GM23338 (cell line): Measurements from ENCODE around the gene FITM2. TPM values are rescaled to one million over a fixed set of nuclear protein-coding genes. Genes with fewer than 3 reads are reported as not detected.

Experiments
- ATAC-seq: fragments of 200-7000 bp; cut with Tn5 transposase; 3 replicates; pipeline ENCODE4 v1.9.1; 2020
- DNase-seq: peaks from one replicate; pipeline ENCODE4 v3.0.0-alpha.2; 2015; ENCODE audit warnings: low spot score
- H2AFZ ChIP-seq: fragments of 200-600 bp; sonication (generic); 2 replicates; pipeline ENCODE4 v1.8.0; 2016; ENCODE audit warnings: antibody characterized with exemption, mild to moderate bottlenecking, moderate library complexity
- H3F3A ChIP-seq: fragments of 200-600 bp; sonication (generic); replicated peaks from 2 replicates; pipeline ENCODE4 v1.8.0; 2017; ENCODE audit warnings: antibody characterized with exemption, mixed run types, low read depth
- H3K27ac ChIP-seq: fragments of 200-600 bp; sonication (generic); 2 replicates; pipeline ENCODE4 v1.6.1; 2016; ENCODE audit warnings: low read depth
- H3K27me3 ChIP-seq: fragments of 200-600 bp; sonication (generic); 2 replicates; pipeline ENCODE4 v1.8.0; 2016; ENCODE audit warnings: mild to moderate bottlenecking, mixed run types, moderate library complexity; ENCODE audit not compliant: insufficient read depth
- H3K36me3 ChIP-seq: fragments of 200-600 bp; sonication (generic); 2 replicates; pipeline ENCODE4 v1.8.0; 2016; ENCODE audit warnings: mild to moderate bottlenecking; ENCODE audit not compliant: insufficient read depth
- H3K4me1 ChIP-seq: fragments of 200-600 bp; sonication (generic); 2 replicates; pipeline ENCODE4 v1.8.0; 2016; ENCODE audit warnings: mild to moderate bottlenecking, moderate library complexity; ENCODE audit not compliant: insufficient read depth
- H3K4me2 ChIP-seq: fragments of 200-600 bp; sonication (generic); 2 replicates; pipeline ENCODE4 v1.7.1; 2017; ENCODE audit warnings: mixed run types
- H3K4me3 ChIP-seq: fragments of 200-600 bp; sonication (generic); 2 replicates; pipeline ENCODE4 v1.6.1; 2016; ENCODE audit warnings: mixed run types
- H3K79me2 ChIP-seq: fragments of 200-600 bp; sonication (generic); replicated peaks from 2 replicates; pipeline ENCODE4 v1.8.0; 2017; ENCODE audit warnings: mild to moderate bottlenecking; ENCODE audit not compliant: insufficient read depth
- H3K9me2 ChIP-seq: fragments of 200-600 bp; sonication (generic); 2 replicates; pipeline ENCODE4 v1.8.0; 2017; ENCODE audit not compliant: insufficient read depth
- H4K20me1 ChIP-seq: fragments of 200-600 bp; sonication (generic); replicated peaks from 2 replicates; pipeline ENCODE4 v1.8.0; 2017; ENCODE audit warnings: mild to moderate bottlenecking; ENCODE audit not compliant: insufficient read depth
- H3K27ac Mint-ChIP-seq: 2 replicates; pipeline ENCODE4 v1.8.0; 2020; ENCODE audit warnings: inconsistent platforms, mild to moderate bottlenecking, moderate library complexity, mixed read lengths
- H3K27me3 Mint-ChIP-seq: 3 replicates; pipeline ENCODE4 v1.8.0; 2022; ENCODE audit warnings: low read depth, mild to moderate bottlenecking, moderate library complexity, mixed read lengths, inconsistent platforms; ENCODE audit not compliant: insufficient read depth, poor library complexity
- H3K36me3 Mint-ChIP-seq: 3 replicates; pipeline ENCODE4 v1.8.0; 2021; ENCODE audit warnings: low read depth, mild to moderate bottlenecking, inconsistent platforms, moderate library complexity, mixed read lengths
- H3K4me1 Mint-ChIP-seq: 3 replicates; pipeline ENCODE4 v1.8.0; 2020; ENCODE audit warnings: mild to moderate bottlenecking, inconsistent platforms, mixed read lengths
- H3K4me3 Mint-ChIP-seq: 3 replicates; pipeline ENCODE4 v1.8.0; 2021; ENCODE audit warnings: moderate library complexity, mild to moderate bottlenecking, inconsistent platforms, mixed read lengths
- H3K9me3 Mint-ChIP-seq: 3 replicates; pipeline ENCODE4 v1.8.0; 2020; ENCODE audit warnings: moderate library complexity, mild to moderate bottlenecking, inconsistent platforms, mixed read lengths
- CREB1 ChIP-seq: fragments of 250-450 bp; sonication (Bioruptor Pico); IDR thresholded peaks from 2 replicates; pipeline ENCODE4 v1.5.0; 2020; ENCODE audit warnings: low read depth, mild to moderate bottlenecking, moderate library complexity
- EZH2phosphoT487 ChIP-seq: fragments of 200-600 bp; sonication (generic); IDR thresholded peaks from one replicate; pipeline ENCODE4 v1.8.1; 2018; ENCODE audit warnings: antibody characterized with exemption; ENCODE audit not compliant: unreplicated experiment
- ZNF331 ChIP-seq: fragments of 250-450 bp; sonication (Bioruptor Pico); IDR thresholded peaks from 2 replicates; pipeline ENCODE4 v1.5.0; 2020; ENCODE audit warnings: low read depth, mild to moderate bottlenecking, moderate library complexity
- ZNF462 ChIP-seq: fragments of 250-450 bp; sonication (Bioruptor Pico); IDR thresholded peaks from 2 replicates; pipeline ENCODE4 v1.5.0; 2020; ENCODE audit warnings: mild to moderate bottlenecking, moderate library complexity
- polyA plus RNA-seq: library from polyadenylated mRNA; unstranded; fragments of >200 nt; fragmentation: Nextera tagmentation; extraction: Ambion mirVana; gene quantifications from 2 replicates; pipeline ENCODE4 v1.2.1, GENCODE V29; 2016
- total RNA-seq: library from RNA; depleted of rRNA; stranded (reverse); fragments of >200 nt; shearing (Covaris generic); gene quantifications from 2 replicates; pipeline ENCODE4 v1.2.3, GENCODE V29; 2014
- TF ChIP-seq, protein P1 (sequence below), 2 experiments: fragments of 200-600 bp in 1 of 2; sonication (generic) in 1 of 2; conservative IDR thresholded peaks; 2 replicates each; pipeline versions ENCODE4 v1.5.1 to v1.6.1; 2016 to 2017; ENCODE audit warnings: antibody characterized with exemption in 2 of 2, low read depth in 2 of 2, mild to moderate bottlenecking in 2 of 2, moderate library complexity in 1 of 2
- TF ChIP-seq, protein P2 (sequence below): IDR thresholded peaks from 2 replicates; pipeline ENCODE4 v1.6.1; 2016; ENCODE audit warnings: antibody characterized with exemption
- TF ChIP-seq, protein P3 (sequence below): IDR thresholded peaks from one replicate; pipeline ENCODE4 v1.6.1; 2018; ENCODE audit warnings: antibody characterized with exemption; ENCODE audit not compliant: unreplicated experiment

Gene FITM2
- total and polyA plus RNA-seq, 2 experiments from 2014 or later: 0.87 to 1.6 TPM

- H4K20me1 ChIP-seq: no peaks in the 10 kb centered on the region
- TF ChIP-seq ZNF331 (CRISPR knock-in tag) (no peak), CREB1 (CRISPR knock-in tag) (no peak)
- TF ChIP-seq, protein P1, sequence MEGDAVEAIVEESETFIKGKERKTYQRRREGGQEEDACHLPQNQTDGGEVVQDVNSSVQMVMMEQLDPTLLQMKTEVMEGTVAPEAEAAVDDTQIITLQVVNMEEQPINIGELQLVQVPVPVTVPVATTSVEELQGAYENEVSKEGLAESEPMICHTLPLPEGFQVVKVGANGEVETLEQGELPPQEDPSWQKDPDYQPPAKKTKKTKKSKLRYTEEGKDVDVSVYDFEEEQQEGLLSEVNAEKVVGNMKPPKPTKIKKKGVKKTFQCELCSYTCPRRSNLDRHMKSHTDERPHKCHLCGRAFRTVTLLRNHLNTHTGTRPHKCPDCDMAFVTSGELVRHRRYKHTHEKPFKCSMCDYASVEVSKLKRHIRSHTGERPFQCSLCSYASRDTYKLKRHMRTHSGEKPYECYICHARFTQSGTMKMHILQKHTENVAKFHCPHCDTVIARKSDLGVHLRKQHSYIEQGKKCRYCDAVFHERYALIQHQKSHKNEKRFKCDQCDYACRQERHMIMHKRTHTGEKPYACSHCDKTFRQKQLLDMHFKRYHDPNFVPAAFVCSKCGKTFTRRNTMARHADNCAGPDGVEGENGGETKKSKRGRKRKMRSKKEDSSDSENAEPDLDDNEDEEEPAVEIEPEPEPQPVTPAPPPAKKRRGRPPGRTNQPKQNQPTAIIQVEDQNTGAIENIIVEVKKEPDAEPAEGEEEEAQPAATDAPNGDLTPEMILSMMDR (conservative IDR thresholded peaks at IDR 0.05; ENCODE audit: low read depth in 2 of 2): no peak
- ATAC-seq (no peak), DNase-seq (no peak)
- H3K27ac Mint-ChIP-seq: no peak overlapping the region
- H3K4me3 Mint-ChIP-seq: no peak overlapping the region
- H3K4me1 ChIP-seq: no peaks in the 10 kb centered on the region
- H2AFZ ChIP-seq: no peak overlapping the region; the same call in 1 of the 2 replicates
- no peak overlapping the region for H3K4me2 ChIP-seq
- H3K79me2 ChIP-seq: no peaks in the 10 kb centered on the region
- no peaks in the 10 kb centered on the region for H3K36me3 Mint-ChIP-seq
- no peaks in the 10 kb centered on the region for H3K9me3 Mint-ChIP-seq
- H3K9me2 ChIP-seq: no peaks in the 10 kb centered on the region
- no peak overlapping the region for H3K4me3 ChIP-seq
- H3K27ac ChIP-seq: no peak overlapping the region
- H3F3A ChIP-seq: no peaks in the 10 kb centered on the region
- peaks cover 1% of the 10 kb centered on the region for H3K27me3 Mint-ChIP-seq
- no peaks in the 10 kb centered on the region for H3K36me3 ChIP-seq
- H3K4me1 Mint-ChIP-seq: no peaks in the 10 kb centered on the region
- no peaks in the 10 kb centered on the region for H3K27me3 ChIP-seq
Measured at GRCh38 chr20:44350567-44350966, 39.6 kb upstream of the FITM2 start.

DNA sequence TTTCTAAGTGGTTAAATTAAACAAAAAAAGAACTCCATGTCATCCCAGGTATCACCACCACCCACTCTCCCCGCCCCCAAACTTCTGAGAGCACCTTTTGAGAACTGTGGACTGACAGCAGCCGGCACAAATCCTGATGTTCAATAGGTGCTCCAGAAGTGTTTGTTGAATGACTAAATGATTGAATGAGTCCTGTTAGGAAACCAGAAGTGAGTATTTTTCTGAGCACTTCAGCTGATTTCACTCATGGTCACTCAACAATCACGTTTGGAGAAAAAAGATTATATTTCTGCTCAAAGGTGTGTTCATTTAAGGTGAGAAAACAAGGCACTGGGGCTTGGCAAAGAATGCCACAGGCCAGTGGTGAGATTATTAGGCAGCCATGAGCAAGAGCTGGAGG is 38.3 kb upstream of the FITM2 start:
- Histone ChIP-seq H3K36me3 (no peaks in the 10 kb centered on the region), H3K4me1 (no peaks in the 10 kb centered on the region), H3K4me2 (no peak overlapping the region), H3K9me2 (no peaks in the 10 kb centered on the region), H3K27me3 (no peaks in the 10 kb centered on the region), H3K27ac (no peak overlapping the region), H2AFZ (no peak overlapping the region), H3F3A (no peaks in the 10 kb centered on the region), H4K20me1 (no peaks in the 10 kb centered on the region), H3K4me3 (no peak overlapping the region), H3K79me2 (no peaks in the 10 kb centered on the region)
- Mint-ChIP-seq H3K4me3 (no peak overlapping the region), H3K27me3 (no peaks in the 10 kb centered on the region), H3K36me3 (no peaks in the 10 kb centered on the region), H3K9me3 (no peaks in the 10 kb centered on the region), H3K4me1 (no peaks in the 10 kb centered on the region), H3K27ac (no peak overlapping the region)
- TF ChIP-seq EZH2phosphoT487 (no peak), ZNF462 (CRISPR knock-in tag) (no peak)
- TF ChIP-seq, protein P2, sequence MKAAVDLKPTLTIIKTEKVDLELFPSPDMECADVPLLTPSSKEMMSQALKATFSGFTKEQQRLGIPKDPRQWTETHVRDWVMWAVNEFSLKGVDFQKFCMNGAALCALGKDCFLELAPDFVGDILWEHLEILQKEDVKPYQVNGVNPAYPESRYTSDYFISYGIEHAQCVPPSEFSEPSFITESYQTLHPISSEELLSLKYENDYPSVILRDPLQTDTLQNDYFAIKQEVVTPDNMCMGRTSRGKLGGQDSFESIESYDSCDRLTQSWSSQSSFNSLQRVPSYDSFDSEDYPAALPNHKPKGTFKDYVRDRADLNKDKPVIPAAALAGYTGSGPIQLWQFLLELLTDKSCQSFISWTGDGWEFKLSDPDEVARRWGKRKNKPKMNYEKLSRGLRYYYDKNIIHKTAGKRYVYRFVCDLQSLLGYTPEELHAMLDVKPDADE: no peak
- TF ChIP-seq, protein P3, sequence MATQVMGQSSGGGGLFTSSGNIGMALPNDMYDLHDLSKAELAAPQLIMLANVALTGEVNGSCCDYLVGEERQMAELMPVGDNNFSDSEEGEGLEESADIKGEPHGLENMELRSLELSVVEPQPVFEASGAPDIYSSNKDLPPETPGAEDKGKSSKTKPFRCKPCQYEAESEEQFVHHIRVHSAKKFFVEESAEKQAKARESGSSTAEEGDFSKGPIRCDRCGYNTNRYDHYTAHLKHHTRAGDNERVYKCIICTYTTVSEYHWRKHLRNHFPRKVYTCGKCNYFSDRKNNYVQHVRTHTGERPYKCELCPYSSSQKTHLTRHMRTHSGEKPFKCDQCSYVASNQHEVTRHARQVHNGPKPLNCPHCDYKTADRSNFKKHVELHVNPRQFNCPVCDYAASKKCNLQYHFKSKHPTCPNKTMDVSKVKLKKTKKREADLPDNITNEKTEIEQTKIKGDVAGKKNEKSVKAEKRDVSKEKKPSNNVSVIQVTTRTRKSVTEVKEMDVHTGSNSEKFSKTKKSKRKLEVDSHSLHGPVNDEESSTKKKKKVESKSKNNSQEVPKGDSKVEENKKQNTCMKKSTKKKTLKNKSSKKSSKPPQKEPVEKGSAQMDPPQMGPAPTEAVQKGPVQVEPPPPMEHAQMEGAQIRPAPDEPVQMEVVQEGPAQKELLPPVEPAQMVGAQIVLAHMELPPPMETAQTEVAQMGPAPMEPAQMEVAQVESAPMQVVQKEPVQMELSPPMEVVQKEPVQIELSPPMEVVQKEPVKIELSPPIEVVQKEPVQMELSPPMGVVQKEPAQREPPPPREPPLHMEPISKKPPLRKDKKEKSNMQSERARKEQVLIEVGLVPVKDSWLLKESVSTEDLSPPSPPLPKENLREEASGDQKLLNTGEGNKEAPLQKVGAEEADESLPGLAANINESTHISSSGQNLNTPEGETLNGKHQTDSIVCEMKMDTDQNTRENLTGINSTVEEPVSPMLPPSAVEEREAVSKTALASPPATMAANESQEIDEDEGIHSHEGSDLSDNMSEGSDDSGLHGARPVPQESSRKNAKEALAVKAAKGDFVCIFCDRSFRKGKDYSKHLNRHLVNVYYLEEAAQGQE: no peak
- ATAC-seq (no peak), DNase-seq (no peak)
